GM12891 (cell line): Measurements from ENCODE around the gene SULF2.

Source experiments
- PAX5 ChIP-seq: IDR thresholded peaks from 2 replicates; pipeline ENCODE4 v1.6.1; 2011; ENCODE audit warnings: low read length, moderate library complexity, mild to moderate bottlenecking; ENCODE audit not compliant: insufficient read depth, severe bottlenecking
- POLR2A ChIP-seq: IDR thresholded peaks from 2 replicates; pipeline ENCODE4 v1.6.1; 2011; ENCODE audit warnings: low read depth, low read length, control low read depth
- POLR2AphosphoS5 ChIP-seq: IDR thresholded peaks from 2 replicates; pipeline ENCODE4 v1.6.1; 2011; ENCODE audit warnings: low read depth, low read length, control low read depth
- POU2F2 ChIP-seq: IDR thresholded peaks from 2 replicates; pipeline ENCODE4 v1.6.1; 2011; ENCODE audit warnings: low read depth, mild to moderate bottlenecking, control low read depth, low read length, moderate library complexity
- SPI1 ChIP-seq: IDR thresholded peaks from 2 replicates; pipeline ENCODE4 v1.6.1; 2011; ENCODE audit warnings: low read depth, low read length, control low read depth
- TAF1 ChIP-seq: IDR thresholded peaks from 2 replicates; pipeline ENCODE4 v1.6.1; 2011; ENCODE audit warnings: low read depth, low read length, control low read depth

DNA sequence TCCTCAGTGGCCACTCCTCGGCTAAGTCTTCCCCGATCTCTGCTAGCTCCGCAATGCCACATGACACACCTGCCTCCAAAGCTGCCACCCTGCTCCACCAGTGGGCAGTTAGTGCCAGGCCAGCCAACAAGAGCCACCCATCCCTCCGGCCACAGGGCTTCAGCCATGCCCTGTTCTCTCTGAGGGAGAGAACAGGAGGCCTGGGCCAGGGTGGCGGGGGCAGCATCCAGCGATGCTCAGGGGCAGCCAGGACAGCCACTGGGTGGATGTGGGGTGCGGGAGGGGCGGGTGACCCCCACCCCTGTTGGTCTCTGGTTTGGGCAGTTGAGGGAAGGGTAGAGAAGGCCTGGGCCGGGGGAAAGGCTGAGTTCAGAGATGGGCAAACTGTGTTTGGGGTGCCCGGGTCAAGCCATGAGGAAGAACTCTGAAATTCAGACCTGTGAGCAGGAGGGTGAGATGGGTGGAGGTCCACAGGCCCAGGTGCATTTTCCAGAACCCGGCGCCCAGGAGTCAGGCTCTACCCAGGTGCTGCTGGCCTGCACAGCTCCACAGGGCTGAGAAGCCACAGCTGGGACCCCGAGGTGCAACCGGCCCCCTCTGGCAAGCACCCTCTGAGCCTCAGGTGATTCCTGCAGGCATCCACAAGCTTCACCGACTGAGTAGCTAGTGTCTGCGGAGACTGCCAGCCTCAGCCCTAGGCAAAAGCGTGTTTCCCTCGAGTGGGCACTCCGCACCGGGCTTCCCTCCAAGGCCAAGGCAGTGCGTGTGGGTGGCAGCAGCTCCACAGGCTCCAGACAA, 91.1 kb downstream of the SULF2 start:
- TF ChIP-seq POLR2A = no peak
- TF ChIP-seq POLR2AphosphoS5 = no peak
- no peak for TF ChIP-seq TAF1
- TF ChIP-seq POU2F2 = no peak
- TF ChIP-seq SPI1 = no peak
- no peak for TF ChIP-seq PAX5
